Measurements from ENCODE around the gene DARS1. TPM values are rescaled to one million over a fixed set of nuclear protein-coding genes. Genes with fewer than 3 reads are reported as not detected.

DARS1 gene
- total and polyA plus RNA-seq, 2 experiments from 2014 or later: 138 to 182 TPM

GRCh38 chr2:136021406-136021805 is 36.0 kb upstream of the DARS1 start:
- Histone ChIP-seq H3K27ac (no peak overlapping the region), H3K27me3 (no peaks in the 10 kb centered on the region)
- no peak for DNase-seq (ENCODE audit: low read depth in 1 of 2, low spot score in 1 of 2)

GRCh38 chr2:136020831-136021230 is 35.4 kb upstream of the DARS1 start:
- no peak overlapping the region for H3K4me3 ChIP-seq
- H3K9me3 ChIP-seq (ENCODE audit: low read depth): no peaks in the 10 kb centered on the region
- H3K27me3 ChIP-seq: no peaks in the 10 kb centered on the region
- peaks cover 6% of the 10 kb centered on the region for H3K4me1 ChIP-seq (ENCODE audit: low read depth)
- DNase-seq (ENCODE audit: low read depth in 1 of 2, low spot score in 1 of 2): no peak
- no peak overlapping the region for H3K27ac ChIP-seq
- no peaks in the 10 kb centered on the region for H3K36me3 ChIP-seq
- no peak for TF ChIP-seq CTCF (IDR thresholded peaks at IDR 0.05; ENCODE audit: low read depth, low read length)

More at GRCh38 chr2:136021406-136021805, 36.0 kb upstream of the DARS1 start:
- H3K4me1 ChIP-seq (ENCODE audit: low read depth): peaks cover 6% of the 10 kb centered on the region
- H3K36me3 ChIP-seq: no peaks in the 10 kb centered on the region
- TF ChIP-seq CTCF (IDR thresholded peaks at IDR 0.05; ENCODE audit: low read depth, low read length): no peak
- no peaks in the 10 kb centered on the region for H3K9me3 ChIP-seq (ENCODE audit: low read depth)
- no peak overlapping the region for H3K4me3 ChIP-seq

GRCh38 chr2:136019825-136020224 is 34.4 kb upstream of the DARS1 start:
- H3K27ac ChIP-seq: no peak overlapping the region

GRCh38 chr2:136019306-136019705 is 33.9 kb upstream of the DARS1 start:
- Histone ChIP-seq H3K9me3 (ENCODE audit: low read depth) (no peaks in the 10 kb centered on the region), H3K27ac (no peak overlapping the region), H3K36me3 (no peaks in the 10 kb centered on the region), H3K4me1 (ENCODE audit: low read depth) (peaks cover 3% of the 10 kb centered on the region), H3K27me3 (no peaks in the 10 kb centered on the region), H3K4me3 (no peak overlapping the region)
- DNase-seq (ENCODE audit: low read depth in 1 of 2, low spot score in 1 of 2): no peak
- no peak for TF ChIP-seq CTCF (IDR thresholded peaks at IDR 0.05; ENCODE audit: low read depth, low read length)

More at GRCh38 chr2:136019825-136020224, 34.4 kb upstream of the DARS1 start:
- Histone ChIP-seq H3K9me3 (ENCODE audit: low read depth) (no peaks in the 10 kb centered on the region), H3K36me3 (no peaks in the 10 kb centered on the region), H3K4me3 (no peak overlapping the region), H3K4me1 (ENCODE audit: low read depth) (peaks cover 2% of the 10 kb centered on the region), H3K27me3 (no peaks in the 10 kb centered on the region)
- TF ChIP-seq CTCF (IDR thresholded peaks at IDR 0.05; ENCODE audit: low read depth, low read length): no peak
- DNase-seq (ENCODE audit: low read depth in 1 of 2, low spot score in 1 of 2): no peak

- H3K4me1 ChIP-seq (ENCODE audit: low read depth): peaks cover 10% of the 10 kb centered on the region
- H3K36me3 ChIP-seq: no peaks in the 10 kb centered on the region
- no peak for TF ChIP-seq CTCF (IDR thresholded peaks at IDR 0.05; ENCODE audit: low read depth, low read length)
- DNase-seq (ENCODE audit: low read depth in 1 of 2, low spot score in 1 of 2): no peak
- H3K9me3 ChIP-seq (ENCODE audit: low read depth): no peaks in the 10 kb centered on the region
- H3K4me3 ChIP-seq: no peak overlapping the region
- no peaks in the 10 kb centered on the region for H3K27me3 ChIP-seq
- no peak overlapping the region for H3K27ac ChIP-seq
These were observed 32.4 kb upstream of the DARS1 start for GRCh38 chr2:136017786-136018185.

GRCh38 chr2:136016836-136017235 is 31.4 kb upstream of the DARS1 start:
- no peak for TF ChIP-seq CTCF (IDR thresholded peaks at IDR 0.05; ENCODE audit: low read depth, low read length)
- H3K9me3 ChIP-seq (ENCODE audit: low read depth): no peaks in the 10 kb centered on the region
- peaks cover 10% of the 10 kb centered on the region for H3K4me1 ChIP-seq (ENCODE audit: low read depth)
- no peak overlapping the region for H3K4me3 ChIP-seq
- H3K27me3 ChIP-seq: no peaks in the 10 kb centered on the region
- no peaks in the 10 kb centered on the region for H3K36me3 ChIP-seq
- DNase-seq (ENCODE audit: low read depth in 1 of 2, low spot score in 1 of 2): no peak
- H3K27ac ChIP-seq: no peak overlapping the region
